Activated CD8-positive, alpha-beta memory T cell treated with anti-CD3 and anti-CD28 coated beads, Interleukin-2, amount 50 U/mL, for 24 hours (primary cell): ENCODE measurements around the gene LINGO1.

Experiments used
- DNase-seq: peaks from one replicate; pipeline ENCODE4 v3.0.0-alpha.2; 2020; ENCODE audit errors: extremely low read depth

The LINGO1 gene

GRCh38 chr15:77632534-77633133 is at the start of gene LINGO1:
LINGO1 (minus strand) TSS chr15:77632912; CDS start chr15:77632315, 597 bp downstream.
- no peak for DNase-seq

DNA sequence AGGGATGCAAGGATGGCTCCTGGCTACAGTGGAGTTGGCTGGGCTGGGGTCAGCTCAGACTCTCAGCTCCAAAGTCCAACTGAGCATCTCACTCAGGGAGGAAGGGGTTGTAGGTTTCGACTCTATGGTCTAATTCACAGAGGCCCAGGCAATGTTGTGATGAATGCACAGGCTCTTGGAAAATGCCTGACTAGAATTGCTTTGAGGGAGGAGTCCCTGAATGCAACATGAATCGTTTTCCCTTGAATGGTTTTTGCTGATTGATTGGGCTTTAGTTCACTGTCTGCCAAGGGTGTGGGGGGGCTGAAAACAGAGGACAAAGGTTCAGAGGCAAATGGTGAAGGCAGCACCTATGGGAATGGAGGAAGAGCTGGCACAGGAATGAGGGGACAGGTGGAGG is 48.6 kb upstream of the LINGO1 start:
- DNase-seq = no peak

GRCh38 chr15:77676569-77677375 is 44.1 kb upstream of the LINGO1 start:
- DNase-seq = no peak

- DNase-seq = no peak
Observed at GRCh38 chr15:77675806-77676415, 43.2 kb upstream of the LINGO1 start.

DNA sequence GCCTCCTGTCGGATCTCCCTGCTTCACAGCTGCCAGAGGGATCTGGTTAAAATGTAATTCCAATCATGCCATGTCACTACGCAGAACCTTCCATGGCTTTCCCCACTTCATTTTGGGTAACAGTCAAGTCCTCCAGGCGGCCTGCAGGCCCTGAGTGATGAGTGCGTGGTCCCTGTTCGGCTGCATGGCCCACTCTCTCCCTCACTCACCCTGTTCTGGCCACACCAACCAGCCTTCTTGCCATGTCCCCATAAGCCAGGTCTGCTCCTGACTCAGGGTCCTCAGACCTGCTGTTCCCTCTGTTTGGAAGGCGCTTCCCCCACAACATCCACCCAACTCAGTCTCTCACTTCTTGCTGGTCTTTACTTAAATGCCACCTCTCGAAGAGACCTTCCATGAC is 41.6 kb upstream of the LINGO1 start:
- DNase-seq = no peak

GRCh38 chr15:77673866-77674265 is 41.2 kb upstream of the LINGO1 start:
- DNase-seq = no peak

GRCh38 chr15:77672135-77672534 is 39.4 kb upstream of the LINGO1 start:
- no peak for DNase-seq

- DNase-seq = no peak
Observed at GRCh38 chr15:77671362-77672056, 38.8 kb upstream of the LINGO1 start.

DNA sequence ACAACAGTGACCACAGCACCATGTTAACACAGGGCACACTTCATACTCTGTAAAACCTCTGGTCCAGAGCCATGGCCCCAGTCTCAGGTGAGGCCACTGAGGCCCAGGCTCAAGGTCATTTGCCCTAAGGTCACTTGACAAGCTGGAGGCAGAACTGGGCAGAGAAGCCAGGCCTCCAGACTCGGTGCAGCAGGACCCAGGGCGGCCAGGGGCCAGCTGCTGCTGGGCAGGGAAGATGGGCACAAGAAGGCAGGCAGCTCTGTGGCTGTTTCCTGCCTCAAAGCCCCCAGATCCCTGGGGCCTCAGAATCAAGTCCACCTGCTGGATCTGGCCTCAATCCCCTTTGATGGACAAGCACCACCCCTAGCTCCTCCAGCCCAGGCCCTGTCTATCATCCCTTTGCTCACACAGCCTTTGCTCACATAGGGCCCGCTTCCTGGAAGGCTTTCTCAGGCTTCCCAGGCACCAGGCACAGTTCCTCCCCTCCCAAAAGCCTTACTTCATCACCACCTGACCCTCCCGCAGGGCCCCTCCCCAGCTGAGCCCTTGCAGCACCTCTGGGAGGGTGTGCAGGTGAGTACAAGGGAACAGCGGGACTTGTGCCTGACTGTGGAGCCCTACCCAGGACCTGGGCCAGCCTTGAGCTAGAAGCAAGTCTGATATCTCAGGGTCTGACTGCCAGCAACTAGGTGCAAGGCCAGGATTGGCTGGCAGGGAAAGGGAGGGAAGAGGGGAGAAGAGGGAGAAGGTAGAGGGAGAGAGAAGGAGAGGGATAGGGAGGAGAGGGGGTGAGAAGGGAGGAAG is 38.0 kb upstream of the LINGO1 start:
- no peak for DNase-seq

GRCh38 chr15:77669896-77670295 is 37.2 kb upstream of the LINGO1 start:
- DNase-seq = no peak

GRCh38 chr15:77667338-77668234 is 34.9 kb upstream of the LINGO1 start:
- DNase-seq = no peak

DNA sequence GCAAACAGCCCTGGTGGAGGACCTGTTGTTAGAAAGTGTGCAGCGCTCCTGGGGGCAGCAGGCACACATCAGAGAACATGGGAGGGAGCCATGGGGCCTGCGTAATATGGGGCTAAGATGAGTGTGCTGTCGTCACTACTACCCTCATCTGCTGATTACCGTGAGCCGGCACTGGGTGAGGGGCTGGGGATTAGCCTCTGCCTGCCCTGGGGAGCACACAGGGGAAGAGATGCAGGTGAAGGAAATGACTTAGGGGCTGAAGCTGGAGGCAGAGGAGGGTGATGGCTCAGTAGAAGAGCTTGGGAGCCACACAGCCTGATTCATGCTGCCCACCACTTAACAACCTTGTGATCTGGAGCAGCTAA is 33.6 kb upstream of the LINGO1 start:
- no peak for DNase-seq

GRCh38 chr15:77665530-77666295 is 33.0 kb upstream of the LINGO1 start:
- DNase-seq = no peak

GRCh38 chr15:77664428-77664827 is 31.7 kb upstream of the LINGO1 start:
- DNase-seq = no peak

DNA sequence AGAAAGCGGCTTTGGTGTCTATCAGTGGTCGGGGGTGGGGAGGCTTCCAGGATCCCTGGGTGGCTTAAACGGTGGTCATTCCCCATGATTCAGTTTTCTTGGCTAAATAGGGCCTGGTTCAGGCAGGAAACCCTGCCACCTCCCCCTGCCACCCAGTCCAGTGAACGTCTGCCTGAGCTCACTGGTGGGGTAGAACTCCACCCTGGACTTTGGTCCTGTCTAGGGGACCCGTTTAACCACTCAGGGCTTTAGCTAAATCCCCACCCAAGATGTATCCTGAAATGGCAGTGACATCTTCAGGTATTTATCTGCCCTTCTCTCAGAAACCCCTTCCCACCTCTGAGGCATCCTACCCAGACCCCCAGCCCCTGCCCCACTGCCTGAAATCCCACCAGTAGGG is 30.5 kb upstream of the LINGO1 start:
- DNase-seq = no peak

DNA sequence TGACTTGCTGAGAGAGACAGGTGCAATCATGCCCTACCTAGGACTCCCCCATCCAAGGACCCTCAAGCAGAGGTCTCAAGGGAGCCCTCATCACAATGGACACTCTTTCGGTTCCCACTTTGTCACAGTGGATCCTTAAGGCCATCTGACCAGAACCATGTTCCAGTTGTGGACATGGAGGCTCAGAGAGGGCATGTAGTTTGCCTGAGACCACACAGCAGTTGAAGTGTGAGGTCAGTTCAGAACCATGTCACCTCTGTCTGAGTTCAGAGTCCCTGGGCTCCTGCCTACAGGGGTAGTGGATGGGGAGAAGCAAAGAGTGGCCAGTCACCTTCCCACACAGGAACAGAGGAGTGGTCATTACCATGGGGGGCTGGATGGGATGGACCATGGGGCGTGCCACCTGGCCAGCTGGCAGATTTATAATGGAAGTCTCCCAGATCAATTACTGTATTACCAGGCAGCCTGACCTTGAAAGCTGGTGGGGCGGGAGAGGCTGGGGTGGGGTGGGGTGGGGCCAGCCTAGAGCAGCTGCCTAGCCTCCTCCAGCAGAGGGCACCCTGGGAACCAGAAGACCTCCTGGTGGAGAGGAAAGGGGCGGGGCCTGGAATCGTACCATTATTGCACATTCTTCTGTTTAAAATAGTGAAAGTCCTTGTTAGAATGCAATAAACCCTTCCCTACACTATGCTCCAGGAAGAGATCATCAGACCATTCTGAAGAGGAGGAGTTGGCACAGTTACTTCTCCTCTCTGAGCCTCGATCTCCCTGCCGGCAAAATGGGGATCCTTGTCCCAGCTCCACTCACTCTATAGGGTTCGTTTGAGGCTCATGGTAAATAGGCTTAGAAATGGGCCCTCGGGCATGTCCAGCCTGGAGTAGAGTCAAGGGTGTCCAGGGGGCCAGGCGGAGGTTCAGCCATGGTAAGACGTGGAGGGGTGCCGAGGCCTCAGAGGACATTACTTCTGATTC is 26.9 kb upstream of the LINGO1 start:
- no peak for DNase-seq

- DNase-seq = no peak
Observed at GRCh38 chr15:77658304-77658703, 25.6 kb upstream of the LINGO1 start.

DNA sequence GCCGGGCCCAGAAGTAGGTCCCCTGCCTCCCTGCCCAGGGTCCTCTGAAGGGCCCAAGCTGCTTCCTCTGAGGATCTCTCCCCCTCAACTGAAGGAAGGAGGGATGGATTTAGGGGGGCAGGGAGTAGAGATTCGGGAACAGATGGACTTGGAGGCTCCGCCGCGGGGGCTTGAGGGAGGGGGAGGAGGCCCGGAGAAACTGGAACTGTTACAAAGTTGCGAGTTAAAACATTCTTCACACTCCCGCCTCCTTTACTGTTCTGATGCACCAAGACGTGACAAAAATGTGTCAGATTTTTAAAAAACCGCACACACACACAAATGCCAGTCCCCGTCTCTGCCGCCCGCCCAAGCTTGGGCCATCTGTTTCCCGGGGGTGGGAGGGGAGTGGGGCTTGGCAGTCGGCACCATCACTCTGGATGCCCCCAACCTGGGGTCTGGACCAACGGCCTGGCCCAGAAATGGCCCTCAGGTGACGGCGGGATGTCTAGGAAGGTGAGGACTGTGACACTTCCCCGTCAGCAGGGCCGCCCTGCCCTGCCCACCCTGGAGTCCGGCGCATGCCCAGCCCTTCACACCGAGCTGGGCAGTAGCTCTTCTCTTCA is 25.0 kb upstream of the LINGO1 start:
- DNase-seq = no peak
